ENCODE results near the gene EPHA4.

Gene EPHA4

DNA sequence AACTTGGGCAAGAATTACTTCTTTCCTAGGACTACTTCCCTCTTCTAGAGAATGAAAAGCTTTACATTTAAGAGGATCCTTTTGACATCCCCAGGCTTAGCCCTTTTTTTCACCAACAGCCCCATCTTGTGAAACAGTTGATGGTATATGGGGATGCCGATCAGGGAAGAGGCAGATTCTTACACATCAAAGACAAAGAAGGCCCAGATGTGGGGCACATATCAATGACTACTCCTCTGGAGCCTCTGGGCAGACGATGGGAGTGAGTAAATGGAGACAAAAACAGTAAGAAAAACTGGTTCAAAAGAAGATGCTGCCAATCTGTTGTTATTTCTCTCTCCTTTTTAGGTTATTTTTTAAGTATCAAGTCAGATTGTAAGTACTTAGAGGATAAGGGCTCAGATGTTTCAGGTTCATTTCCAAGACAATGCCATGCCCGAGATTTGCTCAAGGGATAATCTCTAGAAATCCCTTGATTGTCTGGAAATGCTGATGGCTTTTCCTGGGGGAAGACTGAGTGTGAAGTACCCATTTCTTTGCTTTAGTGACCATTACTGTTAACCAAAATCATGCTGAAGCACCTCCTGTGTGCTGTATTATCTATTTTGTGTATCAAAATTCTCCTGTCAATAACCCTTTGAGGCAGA lies 117.5 kb downstream of the EPHA4 start:
- H3K4me3 ChIP-seq (replicated peaks in 1 of 2; ENCODE audit: low read depth in 2 of 2, low read length in 2 of 2), result no peak overlapping the region
- DNase-seq (ENCODE audit: low read depth in 2 of 2), result no peak
- TF ChIP-seq, protein P1, sequence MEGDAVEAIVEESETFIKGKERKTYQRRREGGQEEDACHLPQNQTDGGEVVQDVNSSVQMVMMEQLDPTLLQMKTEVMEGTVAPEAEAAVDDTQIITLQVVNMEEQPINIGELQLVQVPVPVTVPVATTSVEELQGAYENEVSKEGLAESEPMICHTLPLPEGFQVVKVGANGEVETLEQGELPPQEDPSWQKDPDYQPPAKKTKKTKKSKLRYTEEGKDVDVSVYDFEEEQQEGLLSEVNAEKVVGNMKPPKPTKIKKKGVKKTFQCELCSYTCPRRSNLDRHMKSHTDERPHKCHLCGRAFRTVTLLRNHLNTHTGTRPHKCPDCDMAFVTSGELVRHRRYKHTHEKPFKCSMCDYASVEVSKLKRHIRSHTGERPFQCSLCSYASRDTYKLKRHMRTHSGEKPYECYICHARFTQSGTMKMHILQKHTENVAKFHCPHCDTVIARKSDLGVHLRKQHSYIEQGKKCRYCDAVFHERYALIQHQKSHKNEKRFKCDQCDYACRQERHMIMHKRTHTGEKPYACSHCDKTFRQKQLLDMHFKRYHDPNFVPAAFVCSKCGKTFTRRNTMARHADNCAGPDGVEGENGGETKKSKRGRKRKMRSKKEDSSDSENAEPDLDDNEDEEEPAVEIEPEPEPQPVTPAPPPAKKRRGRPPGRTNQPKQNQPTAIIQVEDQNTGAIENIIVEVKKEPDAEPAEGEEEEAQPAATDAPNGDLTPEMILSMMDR (IDR thresholded peaks at IDR 0.05; ENCODE audit: low read depth, low read length), result no peak

DNA sequence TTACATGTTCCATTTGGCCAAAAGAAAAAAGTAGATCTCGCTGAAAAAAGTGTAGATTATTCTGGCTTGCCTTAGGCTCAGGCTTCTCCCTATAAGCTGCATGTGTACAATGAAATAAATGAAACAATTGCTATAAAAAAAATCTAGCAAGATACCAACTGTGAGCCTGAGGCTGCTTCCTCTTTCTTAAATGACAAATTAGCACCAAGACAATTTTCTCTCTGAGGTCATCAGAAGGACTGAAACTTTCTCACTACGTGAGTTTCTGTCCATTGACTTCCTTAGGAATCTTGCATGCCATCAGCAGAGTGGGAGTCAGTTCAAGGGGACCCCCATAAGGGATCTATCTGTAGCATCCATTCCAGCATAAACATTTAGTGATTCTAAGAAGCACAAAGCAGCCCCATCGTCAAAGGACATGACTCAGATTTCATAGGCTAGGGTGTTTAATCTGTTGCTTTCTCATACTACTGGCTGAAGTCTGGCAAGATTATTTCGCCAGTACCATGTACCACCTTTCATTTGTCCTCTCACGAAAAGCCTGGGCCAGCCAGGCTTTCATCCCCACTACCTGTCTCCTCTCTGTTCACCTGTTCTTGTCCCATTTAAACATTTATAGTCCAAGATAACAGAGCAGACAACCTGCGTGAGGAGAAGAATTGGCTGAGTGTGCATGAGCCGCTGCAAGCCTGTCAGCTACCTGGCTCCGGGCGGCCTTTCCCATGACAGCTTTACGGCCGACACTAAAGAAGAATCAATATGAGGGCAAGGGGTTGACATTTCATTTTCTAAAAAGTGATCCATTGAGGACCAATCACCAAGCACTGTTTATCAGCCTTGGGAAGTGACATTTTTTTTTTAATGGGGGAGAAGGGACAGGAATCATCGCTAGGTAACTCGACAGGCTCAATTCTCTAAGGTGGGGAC lies 120.0 kb downstream of the EPHA4 start:
- no peak for DNase-seq (ENCODE audit: low read depth in 2 of 2)
- TF ChIP-seq, protein P1 (IDR thresholded peaks at IDR 0.05; ENCODE audit: low read depth, low read length), result no peak
- no peak overlapping the region for H3K4me3 ChIP-seq (replicated peaks in 1 of 2; ENCODE audit: low read depth in 2 of 2, low read length in 2 of 2)

DNA sequence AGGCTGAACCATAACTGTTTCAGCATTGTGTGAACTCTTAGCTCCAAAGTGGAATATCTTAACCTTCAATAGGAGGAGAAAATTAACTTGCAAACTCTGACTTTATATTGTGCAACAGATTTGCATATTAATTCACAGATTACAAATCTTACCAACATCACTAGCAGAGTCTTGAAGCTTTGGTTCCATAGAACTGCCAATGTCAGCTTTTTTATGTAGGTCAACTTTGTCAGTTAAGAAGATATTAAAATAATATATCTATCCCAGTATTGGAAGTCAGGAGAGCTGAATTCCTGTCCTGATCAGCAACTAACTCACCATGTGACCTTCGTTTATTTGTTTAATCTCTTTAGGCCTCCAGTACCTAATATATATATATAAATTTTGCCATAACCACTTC lies 121.8 kb downstream of the EPHA4 start:
- TF ChIP-seq, protein P1 (IDR thresholded peaks at IDR 0.05; ENCODE audit: low read depth, low read length), result no peak
- no peak for DNase-seq (ENCODE audit: low read depth in 2 of 2)
- H3K4me3 ChIP-seq (replicated peaks in 1 of 2; ENCODE audit: low read depth in 2 of 2, low read length in 2 of 2), result no peak overlapping the region

DNA sequence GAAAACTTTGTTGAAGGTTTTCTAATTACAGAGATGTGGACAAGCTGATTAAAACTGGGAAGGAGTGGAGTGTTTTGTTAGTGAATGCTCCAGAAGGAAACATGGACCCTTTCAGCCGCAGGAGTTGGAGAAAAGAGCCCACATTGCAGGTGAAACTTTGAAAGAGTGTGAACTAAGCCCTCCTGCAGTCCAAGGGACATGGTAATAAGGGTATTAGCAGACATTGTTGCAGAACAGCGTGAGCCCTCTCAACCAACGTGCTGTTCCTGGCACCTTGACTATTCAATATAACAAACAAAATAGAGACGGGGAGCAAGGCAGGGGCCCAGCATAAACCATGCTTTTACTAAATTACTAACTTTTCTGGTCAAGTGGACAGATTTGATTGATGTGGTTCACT lies 122.7 kb downstream of the EPHA4 start:
- no peak for DNase-seq (ENCODE audit: low read depth in 2 of 2)
- no peak overlapping the region for H3K4me3 ChIP-seq (replicated peaks in 1 of 2; ENCODE audit: low read depth in 2 of 2, low read length in 2 of 2)
- TF ChIP-seq, protein P1 (IDR thresholded peaks at IDR 0.05; ENCODE audit: low read depth, low read length), result no peak

DNA sequence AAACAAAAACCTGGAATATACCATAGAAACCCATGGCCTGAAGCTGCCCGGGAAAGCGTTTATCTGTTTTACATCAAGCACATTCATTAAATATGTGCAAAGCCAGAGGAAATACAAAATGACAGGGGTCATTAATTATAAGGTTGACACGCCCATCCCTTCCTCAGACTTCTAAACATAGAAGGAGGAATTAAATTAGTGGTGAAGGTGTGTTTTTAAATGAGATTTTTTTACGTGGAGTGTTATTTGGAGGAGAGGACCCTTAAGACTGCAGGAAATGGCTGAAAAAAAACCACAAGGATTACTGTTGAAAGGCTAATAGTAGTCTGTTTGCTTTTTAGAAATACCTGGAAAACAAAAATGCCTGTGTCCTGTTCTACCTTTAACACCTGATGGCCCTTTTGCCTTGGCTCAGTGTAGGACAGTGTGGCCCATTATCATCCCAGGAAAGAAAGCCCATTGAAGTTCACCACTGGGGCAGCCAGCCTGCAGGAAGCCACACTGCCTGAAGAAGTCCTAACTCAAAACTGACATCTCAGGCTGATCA lies 123.2 kb downstream of the EPHA4 start:
- TF ChIP-seq, protein P1 (IDR thresholded peaks at IDR 0.05; ENCODE audit: low read depth, low read length), result no peak
- no peak overlapping the region for H3K4me3 ChIP-seq (replicated peaks in 1 of 2; ENCODE audit: low read depth in 2 of 2, low read length in 2 of 2)
- no peak for DNase-seq (ENCODE audit: low read depth in 2 of 2)

DNA sequence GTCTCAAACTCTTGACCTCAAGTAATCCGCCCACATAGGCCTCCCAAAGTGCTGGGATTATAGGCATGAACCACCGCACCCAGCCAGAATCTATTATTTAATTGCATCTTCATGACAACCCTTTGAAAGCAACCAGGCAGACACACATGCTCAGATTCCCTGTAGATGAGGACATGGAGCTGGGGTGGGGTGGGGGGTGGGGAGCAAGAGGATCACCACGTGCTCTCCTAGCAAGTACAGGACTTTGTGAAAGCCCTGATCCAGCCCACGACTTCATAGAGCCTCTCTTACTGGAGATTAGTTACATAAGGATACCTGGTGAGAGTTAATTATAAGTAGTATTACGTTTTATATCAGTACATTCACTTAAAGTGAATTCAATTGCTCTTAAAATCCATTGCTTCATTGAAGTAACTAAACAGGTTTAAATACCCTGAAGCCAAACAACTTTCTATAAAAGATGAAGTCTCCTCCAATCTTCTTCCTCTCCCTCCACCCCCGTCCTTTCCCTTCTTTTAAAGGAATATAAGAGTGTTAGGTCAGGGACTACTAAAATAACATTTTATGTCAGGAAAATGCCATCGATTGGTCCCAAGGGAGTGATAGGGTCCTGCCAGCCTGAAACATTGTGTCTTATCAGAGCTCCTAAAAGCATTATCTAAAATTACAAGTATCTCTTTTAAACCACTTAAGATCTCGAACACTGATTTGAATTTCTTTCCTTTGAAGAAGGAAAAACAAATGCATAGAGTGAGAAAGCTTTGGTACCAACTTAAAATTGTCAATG lies 123.9 kb downstream of the EPHA4 start:
- TF ChIP-seq, protein P1 (IDR thresholded peaks at IDR 0.05; ENCODE audit: low read depth, low read length), result no peak
- H3K4me3 ChIP-seq (replicated peaks in 1 of 2; ENCODE audit: low read depth in 2 of 2, low read length in 2 of 2), result no peak overlapping the region

More for the DNA sequence above, 123.9 kb downstream of the EPHA4 start:
- DNase-seq (ENCODE audit: low read depth in 2 of 2), result no peak

Measured in cardiac fibroblast (primary cell).